Panc1 (cell line): ENCODE results near the gene GNAI3. TPM values are rescaled to one million over a fixed set of nuclear protein-coding genes. Genes with fewer than 3 reads are reported as not detected.

Experiments used
- ATAC-seq: fragments of 200-7000 bp; cut with Tn5 transposase; 2 replicates; pipeline ENCODE4 v1.9.1; 2020; ENCODE audit warnings: mild to moderate bottlenecking, moderate library complexity
- BruUV-seq: library from RNA; stranded (reverse); fragments of 400-500 nt; replicated peaks from 2 replicates; lab custom pipeline; 2021; lab: Mats Ljungman, UMichigan
- CTCF ChIA-PET: fragments of 300-600 bp; sonication (Branson Sonifier 250); formaldehyde crosslinking; loops from one replicate; lab custom pipeline; 2022; ENCODE audit warnings: antibody characterized with exemption; lab: Charles Lee
- POLR2A ChIA-PET: fragments of 300-600 bp; sonication (Branson Sonifier 250); formaldehyde crosslinking; loops from one replicate; lab custom pipeline; 2022; ENCODE audit warnings: antibody characterized with exemption; lab: Charles Lee
- DNase-seq: peaks from one replicate; pipeline ENCODE4 v3.0.0-alpha.2; 2010; ENCODE audit warnings: low read depth, low spot score
- H3K27ac ChIP-seq: 2 replicates; pipeline ENCODE4 v1.5.1; 2011; ENCODE audit warnings: mild to moderate bottlenecking, low read length, inconsistent platforms
- H3K27me3 ChIP-seq: fragments of 200-500 bp; sonication (Bioruptor generic); 2 replicates; pipeline ENCODE4 v1.6.0; 2014; ENCODE audit warnings: low read length, inconsistent platforms; ENCODE audit not compliant: control insufficient read depth, insufficient read depth
- H3K36me3 ChIP-seq: fragments of 200-500 bp; sonication (Bioruptor generic); 2 replicates; pipeline ENCODE4 v1.5.1; 2014; ENCODE audit warnings: inconsistent platforms, mild to moderate bottlenecking, low read length, moderate library complexity; ENCODE audit not compliant: control insufficient read depth, insufficient read depth
- H3K4me1 ChIP-seq: 2 replicates; pipeline ENCODE4 v1.5.1; 2011; ENCODE audit warnings: inconsistent platforms, mild to moderate bottlenecking, low read length, moderate library complexity; ENCODE audit not compliant: control insufficient read depth, insufficient read depth
- H3K4me3 ChIP-seq, 2 experiments: 2 replicates each; pipeline ENCODE4 v1.5.1; 2011 to 2012; ENCODE audit warnings: low read depth in 2 of 2, low read length in 2 of 2, mild to moderate bottlenecking in 2 of 2, inconsistent platforms in 1 of 2, moderate library complexity in 1 of 2
- H3K9me3 ChIP-seq: fragments of 200-500 bp; sonication (Bioruptor generic); 2 replicates; pipeline ENCODE4 v1.5.1; 2014; ENCODE audit warnings: low read depth, mild to moderate bottlenecking, inconsistent platforms, low read length, moderate library complexity; ENCODE audit not compliant: control insufficient read depth, insufficient read depth
- CTCF ChIP-seq: fragments of 450-650 bp; IDR thresholded peaks from 2 replicates; pipeline ENCODE4 v1.5.1; 2017; ENCODE audit warnings: mild to moderate bottlenecking
- POLR2AphosphoS5 ChIP-seq: IDR thresholded peaks from 2 replicates; pipeline ENCODE4 v1.6.1; 2012; ENCODE audit warnings: mild to moderate bottlenecking, low read depth, low read length, moderate library complexity
- SIN3A ChIP-seq: IDR thresholded peaks from 2 replicates; pipeline ENCODE4 v1.6.1; 2012; ENCODE audit warnings: low read depth, mild to moderate bottlenecking, low read length, moderate library complexity, borderline replicate concordance; ENCODE audit not compliant: insufficient read depth
- TCF7L2 ChIP-seq: IDR thresholded peaks from 2 replicates; pipeline ENCODE4 v1.6.1; 2011; ENCODE audit warnings: mild to moderate bottlenecking, low read depth, low read length, inconsistent platforms
- in situ Hi-C: cut with HindIII; loops from 2 replicates; pipeline ENCODE4 v1.10.0; 2016; ENCODE audit warnings: low sequenced_read_pairs, low pct_unique_long_range_greater_than_20kb
- intact Hi-C: fragments of 100-400 bp; cut with micrococcal nuclease; formaldehyde crosslinking; loops from one replicate; pipeline ENCODE4 v1.10.0; 2022; ENCODE audit not compliant: unreplicated experiment
- total RNA-seq: library from RNA; stranded (reverse); gene quantifications from one replicate; pipeline ENCODE4 v1.2.1, GENCODE V29; 2021; ENCODE audit not compliant: unreplicated experiment
- TF ChIP-seq, protein P1 (sequence below), 2 experiments: IDR thresholded peaks; 2 replicates each; pipeline ENCODE4 v1.6.1; 2011 to 2012; ENCODE audit warnings: low read depth in 2 of 2, control low read depth in 1 of 2, low read length in 1 of 2, mild to moderate bottlenecking in 1 of 2, moderate library complexity in 1 of 2; ENCODE audit not compliant: insufficient read depth in 1 of 2

The GNAI3 gene
- total RNA-seq, 1 experiment from 2014 or later, result 6.4 TPM

- CTCF ChIA-PET, result no interaction called here
Measured at GRCh38 chr1:109598156-109598555, 49.7 kb downstream of the GNAI3 start.

GRCh38 chr1:109598655-109599054 is 50.2 kb downstream of the GNAI3 start:
- in situ Hi-C loops (no loop called here), intact Hi-C loops (no loop called here)
- Histone ChIP-seq H3K27me3 (no peaks in the 10 kb centered on the region), H3K4me1 (no peaks in the 10 kb centered on the region), H3K27ac (no peak overlapping the region), H3K4me3 (no peak overlapping the region), H3K9me3 (no peaks in the 10 kb centered on the region), H3K36me3 (0 out of 2 replicates have a peak, but pooled peaks cover 4% of the 10 kb centered on the region)
- ChIA-PET CTCF (no interaction called here), POLR2A (no interaction called here)
- BruUV-seq, result no TSS peak
- no peak for DNase-seq
- no peak for ATAC-seq
- TF ChIP-seq SIN3A (no peak), POLR2AphosphoS5 (no peak), TCF7L2 (no peak), CTCF (no peak)
- TF ChIP-seq, protein P1, sequence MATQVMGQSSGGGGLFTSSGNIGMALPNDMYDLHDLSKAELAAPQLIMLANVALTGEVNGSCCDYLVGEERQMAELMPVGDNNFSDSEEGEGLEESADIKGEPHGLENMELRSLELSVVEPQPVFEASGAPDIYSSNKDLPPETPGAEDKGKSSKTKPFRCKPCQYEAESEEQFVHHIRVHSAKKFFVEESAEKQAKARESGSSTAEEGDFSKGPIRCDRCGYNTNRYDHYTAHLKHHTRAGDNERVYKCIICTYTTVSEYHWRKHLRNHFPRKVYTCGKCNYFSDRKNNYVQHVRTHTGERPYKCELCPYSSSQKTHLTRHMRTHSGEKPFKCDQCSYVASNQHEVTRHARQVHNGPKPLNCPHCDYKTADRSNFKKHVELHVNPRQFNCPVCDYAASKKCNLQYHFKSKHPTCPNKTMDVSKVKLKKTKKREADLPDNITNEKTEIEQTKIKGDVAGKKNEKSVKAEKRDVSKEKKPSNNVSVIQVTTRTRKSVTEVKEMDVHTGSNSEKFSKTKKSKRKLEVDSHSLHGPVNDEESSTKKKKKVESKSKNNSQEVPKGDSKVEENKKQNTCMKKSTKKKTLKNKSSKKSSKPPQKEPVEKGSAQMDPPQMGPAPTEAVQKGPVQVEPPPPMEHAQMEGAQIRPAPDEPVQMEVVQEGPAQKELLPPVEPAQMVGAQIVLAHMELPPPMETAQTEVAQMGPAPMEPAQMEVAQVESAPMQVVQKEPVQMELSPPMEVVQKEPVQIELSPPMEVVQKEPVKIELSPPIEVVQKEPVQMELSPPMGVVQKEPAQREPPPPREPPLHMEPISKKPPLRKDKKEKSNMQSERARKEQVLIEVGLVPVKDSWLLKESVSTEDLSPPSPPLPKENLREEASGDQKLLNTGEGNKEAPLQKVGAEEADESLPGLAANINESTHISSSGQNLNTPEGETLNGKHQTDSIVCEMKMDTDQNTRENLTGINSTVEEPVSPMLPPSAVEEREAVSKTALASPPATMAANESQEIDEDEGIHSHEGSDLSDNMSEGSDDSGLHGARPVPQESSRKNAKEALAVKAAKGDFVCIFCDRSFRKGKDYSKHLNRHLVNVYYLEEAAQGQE (IDR thresholded peaks at IDR 0.05; ENCODE audit: insufficient read depth in 1 of 2, low read depth in 2 of 2, low read length in 1 of 2), result no peak

More at GRCh38 chr1:109598156-109598555, 49.7 kb downstream of the GNAI3 start:
- in situ Hi-C loops (no loop called here), intact Hi-C loops (no loop called here)
- Histone ChIP-seq H3K27ac (no peak overlapping the region), H3K27me3 (no peaks in the 10 kb centered on the region), H3K4me1 (no peaks in the 10 kb centered on the region), H3K4me3 (no peak overlapping the region), H3K9me3 (no peaks in the 10 kb centered on the region), H3K36me3 (peaks cover 6% of the 10 kb centered on the region; the same call in 1 of the 2 replicates)
- BruUV-seq, result no TSS peak
- TF ChIP-seq CTCF (no peak), POLR2AphosphoS5 (no peak), SIN3A (no peak), TCF7L2 (no peak)
- TF ChIP-seq, protein P1 (IDR thresholded peaks at IDR 0.05; ENCODE audit: insufficient read depth in 1 of 2, low read depth in 2 of 2, low read length in 1 of 2), result no peak
- DNase-seq, result no peak
- POLR2A ChIA-PET, result no interaction called here
- no peak for ATAC-seq
